GM18873 (cell line): ENCODE data around the gene SOX13.

Experiments
- ATAC-seq: cut with Tn5 transposase; IDR thresholded peaks from one replicate; pipeline ENCODE4 v1.9.1; 2021; ENCODE audit warnings: mild to moderate bottlenecking, moderate library complexity, moderate number of reproducible peaks; ENCODE audit not compliant: unreplicated experiment, low FRiP score

SOX13 gene

DNA sequence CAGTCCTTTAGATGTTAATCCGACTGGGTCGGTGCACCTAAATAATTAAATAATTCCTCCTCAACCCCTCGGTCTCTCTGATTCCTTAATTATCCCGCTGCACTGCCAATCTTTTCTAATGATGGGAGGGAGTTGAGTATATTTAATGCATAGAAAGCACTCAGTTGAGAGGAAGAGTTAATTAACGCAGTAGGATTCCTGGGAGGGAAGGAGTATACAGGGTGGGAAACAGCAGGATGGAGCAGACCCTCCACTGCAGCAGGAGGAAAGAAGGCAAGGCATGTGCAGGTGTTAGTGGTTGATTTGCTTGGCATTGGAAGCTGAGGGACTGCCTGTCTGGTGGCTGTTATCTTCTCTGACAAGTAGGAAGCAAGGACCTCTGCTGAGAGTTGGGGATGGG lies 103.1 kb downstream of the SOX13 start:
- ATAC-seq, result no peak

DNA sequence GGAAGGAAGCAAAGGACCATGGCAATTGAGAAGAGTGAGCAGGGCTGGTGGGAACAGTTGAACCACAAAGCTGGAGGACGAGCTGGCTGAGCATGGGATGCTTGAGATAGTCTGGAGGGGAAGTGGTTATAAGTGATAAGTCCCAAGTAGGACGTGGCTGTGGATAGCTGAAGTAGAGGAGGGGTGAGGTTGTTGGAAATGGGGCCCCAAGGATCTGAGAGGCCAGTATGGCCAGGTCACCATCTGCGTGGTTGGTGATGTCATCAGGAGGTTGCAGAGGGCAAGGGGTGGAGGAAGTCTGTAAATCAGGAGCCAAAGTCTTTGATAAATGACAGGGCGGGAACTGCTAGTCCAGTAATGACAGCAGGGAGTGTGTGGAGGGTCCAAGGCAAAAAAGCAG lies 104.2 kb downstream of the SOX13 start:
- no peak for ATAC-seq
